HepG2 (cell line): ENCODE results near the gene PCNT. TPM values are rescaled to one million over a fixed set of nuclear protein-coding genes. Genes with fewer than 3 reads are reported as not detected.

Experiments
- ATAC-seq: fragments of 200-7000 bp; cut with Tn5 transposase; 3 replicates; pipeline ENCODE4 v1.9.1; 2020; ENCODE audit warnings: mild to moderate bottlenecking, moderate library complexity
- BruUV-seq: library from RNA; stranded (reverse); fragments of 400-500 nt; replicated peaks from 2 replicates; lab custom pipeline; 2021; lab: Mats Ljungman, UMichigan
- CTCF ChIA-PET: fragments of 300-600 bp; formaldehyde crosslinking; extraction: SDS; loops from one replicate; lab custom pipeline; 2021; ENCODE audit warnings: low total read pairs, inconsistent platforms, low intra/inter-chr PET ratio; lab: Yijun Ruan, JAX
- POLR2A ChIA-PET: fragments of 350-600 bp; sonication (Branson Sonifier 250); formaldehyde crosslinking; loops from one replicate; lab custom pipeline; 2020; ENCODE audit warnings: antibody characterized with exemption, inconsistent platforms; lab: Yijun Ruan, JAX
- DNase-seq: peaks from one replicate; pipeline ENCODE4 v3.0.0-alpha.2; 2015; ENCODE audit warnings: low spot score
- FAIRE-seq: peaks from 3 replicates; lab custom pipeline; 2011; peaks lifted over from hg19 to GRCh38; lab: Jason Lieb, UNC
- H2AFZ ChIP-seq: one replicate; pipeline ENCODE4 v1.6.1; 2011; ENCODE audit warnings: low read length, inconsistent platforms
- H3K27ac ChIP-seq: fragments of 300-600 bp; 3 replicates; pipeline ENCODE4 v1.8.0; 2011; ENCODE audit warnings: mixed run types, mild to moderate bottlenecking, mixed read lengths, low read length, inconsistent platforms; ENCODE audit not compliant: insufficient read depth; ENCODE audit errors: extremely low read length
- H3K27me3 ChIP-seq, 2 experiments: fragments of 200-600 bp in 1 of 2; 2 replicates in 1 of 2; 3 replicates in 1 of 2; pipeline versions ENCODE4 v1.6.0 to v1.8.0; 2011; ENCODE audit warnings: low read length in 2 of 2, mild to moderate bottlenecking in 2 of 2, moderate library complexity in 2 of 2, inconsistent platforms in 1 of 2; ENCODE audit not compliant: insufficient read depth in 2 of 2, control insufficient read depth in 1 of 2
- H3K36me3 ChIP-seq, 2 experiments: fragments of 200-600 bp in 1 of 2; replicated peaks in 1 of 2; 2 replicates in 1 of 2; 3 replicates in 1 of 2; pipeline versions ENCODE4 v1.5.1 to v1.8.0; 2011; ENCODE audit warnings: low read length in 2 of 2, inconsistent platforms in 1 of 2; ENCODE audit not compliant: insufficient read depth in 2 of 2, control insufficient read depth in 1 of 2
- H3K4me1 ChIP-seq: 2 replicates; pipeline ENCODE4 v1.5.1; 2012; ENCODE audit warnings: low read length, inconsistent platforms; ENCODE audit not compliant: insufficient read depth
- H3K4me2 ChIP-seq: 2 replicates; pipeline ENCODE4 v1.6.0; 2011; ENCODE audit warnings: low read depth, low read length, inconsistent platforms
- H3K4me3 ChIP-seq, 3 experiments: fragments of 200-600 bp in 1 of 3; sonication (generic), shearing (Covaris generic) in 1 of 3; replicated peaks in 1 of 3; 2 replicates each; pipeline ENCODE4 v1.5.1; 2011 to 2016; ENCODE audit warnings: low read length in 3 of 3, inconsistent platforms in 2 of 3, low read depth in 2 of 3, mild to moderate bottlenecking in 2 of 3, control low read depth in 1 of 3, mixed read lengths in 1 of 3; ENCODE audit not compliant: insufficient read depth in 1 of 3
- H3K79me2 ChIP-seq: one replicate; pipeline ENCODE4 v1.6.1; 2011; ENCODE audit warnings: low read length, inconsistent platforms; ENCODE audit not compliant: insufficient read depth
- H3K9ac ChIP-seq: 2 replicates; pipeline ENCODE4 v1.6.0; 2011; ENCODE audit warnings: mild to moderate bottlenecking, low read depth, low read length, inconsistent platforms; ENCODE audit not compliant: insufficient read depth
- H3K9me3 ChIP-seq: 2 replicates; pipeline ENCODE4 v1.5.1; 2012; ENCODE audit warnings: mild to moderate bottlenecking, low read length
- H4K20me1 ChIP-seq: 2 replicates; pipeline ENCODE4 v1.6.0; 2011; ENCODE audit warnings: inconsistent platforms, mild to moderate bottlenecking, low read length, moderate library complexity; ENCODE audit not compliant: insufficient read depth
- FOXK2 ChIP-seq: fragments of 450-650 bp; IDR thresholded peaks from 2 replicates; pipeline ENCODE4 v1.6.1; 2016
- NKX3-1 ChIP-seq: sonication (generic); formaldehyde crosslinking; IDR thresholded peaks from 2 replicates; pipeline ENCODE4 v1.5.0; 2020; ENCODE audit warnings: missing genetic modification reagents
- ZNF629 ChIP-seq: sonication (generic); formaldehyde crosslinking; conservative IDR thresholded peaks from 2 replicates; pipeline ENCODE4 v1.5.0; 2020; ENCODE audit warnings: missing genetic modification reagents
- WGBS: methylation state at CpG from one replicate; pipeline ENCODE4 v1.1.6; 2017; ENCODE audit warnings: low lambda C conversion rate; 5-methylcytosine and 5-hydroxymethylcytosine counted together
- in situ Hi-C: cut with HindIII; loops from 2 replicates; pipeline ENCODE4 v1.10.0; 2017; ENCODE audit warnings: low pct_unique_long_range_greater_than_20kb; ENCODE audit not compliant: extremely low pct_ligation_motif_present
- intact Hi-C: fragments of 100-400 bp; cut with micrococcal nuclease; formaldehyde crosslinking; loops from one replicate; pipeline ENCODE4 v1.10.0; 2022; ENCODE audit not compliant: unreplicated experiment
- polyA plus RNA-seq, 8 experiments: library from polyadenylated mRNA; depleted of rRNA in 3 of 8; stranded (reverse) in 7 of 8; unstranded in 1 of 8; fragments of >200 nt; fragmentation: Illumina TruSeq in 4 of 8; extraction: Trizol in 4 of 8; gene quantifications; 2 replicates each; pipeline versions ENCODE4 v1.2.1 to v1.2.3, GENCODE V29; 2011 to 2016; ENCODE audit warnings: low read depth in 4 of 8, missing spikeins in 1 of 8, mixed read lengths in 1 of 8; ENCODE audit not compliant: insufficient read depth in 1 of 8
- total RNA-seq, 5 experiments: library from RNA; depleted of rRNA; stranded (reverse); fragments of >200 nt; fragmentation: Illumina TruSeq; extraction: Trizol; gene quantifications; 2 replicates each; pipeline ENCODE4 v1.2.3, GENCODE V29; 2016; ENCODE audit warnings: low read depth in 1 of 5

Gene PCNT
- total and polyA plus RNA-seq, 2 of the 13 experiments (the other 11 are each of a cell fraction or from before 2014, with no cell fraction given): 5.6 to 12.4 TPM

DNA sequence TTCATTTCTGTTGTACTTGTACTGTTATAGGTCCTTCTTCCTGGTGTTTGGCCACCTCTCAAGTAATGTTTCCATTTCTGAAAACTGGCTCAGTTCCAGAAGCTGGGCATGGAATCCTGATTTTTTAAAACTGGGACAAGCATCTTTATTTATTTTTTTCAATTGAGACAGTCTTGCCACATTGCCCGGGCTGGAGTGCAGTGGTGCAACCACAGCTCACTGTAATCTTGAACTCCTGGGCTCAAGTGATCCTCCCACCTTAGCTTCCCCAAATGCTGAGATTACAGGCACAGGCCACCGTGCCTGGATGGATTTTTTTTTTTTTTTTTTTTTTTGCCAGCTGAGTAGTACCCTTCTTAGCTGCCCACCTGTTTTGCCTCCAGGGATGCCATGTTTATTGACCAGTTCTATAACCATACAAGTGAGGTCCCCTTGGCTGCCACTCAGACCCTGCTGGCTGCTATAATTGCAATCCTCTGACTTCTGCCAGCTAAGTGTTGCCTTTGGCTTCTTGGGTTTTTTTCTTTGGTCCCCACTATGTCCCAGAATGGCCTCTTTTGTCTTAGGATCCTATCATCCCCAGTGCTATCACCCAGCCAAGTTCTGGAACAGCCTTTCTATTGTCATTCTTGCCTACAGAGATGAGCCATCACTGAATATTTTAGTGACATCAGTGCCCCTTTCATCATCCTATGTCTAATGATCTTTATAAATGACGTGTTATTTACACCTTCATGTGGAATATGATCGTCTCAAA, 130.9 kb downstream of the PCNT start:
- DNase-seq (no peak), ATAC-seq (no peak), FAIRE-seq (no peak)
- Histone ChIP-seq H2AFZ (no peak overlapping the region), H3K9ac (no peak overlapping the region), H3K27me3 (no peaks in the 10 kb centered on the region; a peak in 1 of 5 replicates), H3K27ac (no peak overlapping the region), H3K4me1 (peaks cover 39% of the 10 kb centered on the region), H3K79me2 (peaks cover 22% of the 10 kb centered on the region), H3K4me3 (no peak overlapping the region), H3K4me2 (no peak overlapping the region), H4K20me1 (no peaks in the 10 kb centered on the region), H3K9me3 (no peaks in the 10 kb centered on the region), H3K36me3 (peaks cover 0 to 3% of the 10 kb centered on the region in 2 experiments; a peak in 3 of 5 replicates)
- TF ChIP-seq FOXK2: no peak
- 94% methylated on average over 4 of the region's 4 CpGs for WGBS
- BruUV-seq: no TSS peak
- intact Hi-C loops: no loop called here
- ChIA-PET POLR2A (no interaction called here), CTCF (no interaction called here)
- in situ Hi-C loops: no loop called here

DNA sequence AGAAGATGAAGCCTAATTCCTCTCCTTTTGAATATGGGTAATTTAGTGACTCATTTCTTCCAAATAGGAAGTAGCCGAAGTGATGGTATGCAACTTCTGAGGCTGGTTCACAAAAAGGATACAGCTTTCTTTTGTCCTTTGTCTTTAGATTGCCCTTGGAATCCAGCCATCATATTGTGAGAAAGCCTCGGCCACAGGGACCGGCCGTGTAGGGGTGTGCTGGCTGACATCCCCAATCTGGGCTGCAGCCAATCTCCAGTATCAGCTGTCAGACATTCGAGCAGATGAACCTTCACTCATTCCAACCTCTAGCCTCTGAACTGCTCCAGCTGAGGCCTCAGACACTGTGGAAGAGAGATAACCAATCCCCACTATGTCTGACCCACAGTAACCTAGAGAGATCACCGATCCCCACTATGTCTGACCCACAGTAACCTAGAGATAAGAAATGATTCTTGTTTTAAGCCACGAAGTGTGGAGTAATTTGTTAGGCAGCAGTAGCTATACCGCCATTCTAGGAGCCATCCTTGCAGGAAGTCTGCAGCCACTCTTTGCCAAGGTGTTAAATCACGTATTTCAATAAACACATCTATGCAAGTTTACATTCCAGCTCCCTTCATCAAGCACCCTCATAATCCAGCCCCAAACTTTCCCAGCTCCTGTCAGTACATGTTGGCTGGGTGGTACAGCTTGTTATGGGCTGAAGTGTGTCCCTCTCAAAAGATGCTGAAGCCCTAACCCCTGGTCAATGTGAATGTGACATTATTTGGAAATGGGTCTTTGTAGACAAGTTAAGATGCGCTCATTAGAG, 131.8 kb downstream of the PCNT start:
- POLR2A ChIA-PET: no interaction called here
- no TSS peak for BruUV-seq

More for the DNA sequence above, 131.8 kb downstream of the PCNT start:
- intact Hi-C loops: no loop called here
- in situ Hi-C loops: no loop called here
- TF ChIP-seq NKX3-1 (no peak), ZNF629 (no peak)
- TF ChIP-seq, all 625 proteins: peak for 0
- ATAC-seq (no peak), DNase-seq (no peak), FAIRE-seq (no peak)
- Histone ChIP-seq H3K36me3 (peaks cover 0 to 3% of the 10 kb centered on the region in 2 experiments; a peak in 3 of 5 replicates), H3K4me3 (no peak overlapping the region), H3K4me2 (no peak overlapping the region), H3K27me3 (no peaks in the 10 kb centered on the region; a peak in 1 of 5 replicates), H3K4me1 (peaks cover 48% of the 10 kb centered on the region), H3K79me2 (peaks cover 29% of the 10 kb centered on the region), H3K27ac (no peak overlapping the region), H3K9ac (no peak overlapping the region), H4K20me1 (no peaks in the 10 kb centered on the region), H3K9me3 (no peaks in the 10 kb centered on the region), H2AFZ (no peak overlapping the region)
- WGBS: 95% methylated on average over 10 of the region's 10 CpGs
- CTCF ChIA-PET: no interaction called here
